22Rv1 (cell line): Measurements from ENCODE around the gene GAN.

Experiments
- H3K27ac ChIP-seq: fragments of 450-650 bp; 2 replicates; pipeline ENCODE4 v1.5.1; 2017
- CTCF ChIP-seq: fragments of 450-650 bp; IDR thresholded peaks from 2 replicates; pipeline ENCODE4 v1.5.1; 2017; ENCODE audit warnings: mild to moderate bottlenecking
- ZFX ChIP-seq: fragments of 450-650 bp; IDR thresholded peaks from 2 replicates; pipeline ENCODE4 v1.6.1; 2017; ENCODE audit warnings: antibody characterized with exemption, borderline replicate concordance

GAN gene

DNA sequence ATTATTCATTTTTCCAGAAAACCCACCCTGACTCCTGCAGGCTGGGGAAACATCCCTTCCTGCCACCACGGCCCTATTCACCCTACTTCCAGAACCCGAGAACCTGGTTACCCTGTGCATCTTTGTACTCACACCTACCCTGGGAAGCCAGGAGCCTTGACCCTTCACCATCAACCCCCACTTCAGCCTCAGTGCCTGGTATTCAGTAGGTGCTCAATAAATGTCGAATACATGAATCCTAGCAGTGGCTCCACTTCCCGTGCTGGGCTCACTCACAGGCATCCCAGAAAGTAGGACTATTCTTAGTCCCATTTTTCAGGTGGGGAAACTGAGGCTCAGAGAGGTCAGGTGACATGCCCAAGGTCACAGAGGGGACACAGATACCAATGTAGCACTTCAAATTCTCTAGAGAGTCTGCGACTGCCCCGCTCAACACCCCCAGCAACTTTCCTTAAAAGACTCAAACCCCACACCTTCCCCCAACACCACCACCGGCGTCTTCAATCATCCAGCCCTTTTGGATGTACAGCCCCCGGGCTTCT lies 93.7 kb downstream of the GAN start:
- H3K27ac ChIP-seq, result no peak overlapping the region
- no peak for TF ChIP-seq ZFX
- no peak for TF ChIP-seq CTCF

DNA sequence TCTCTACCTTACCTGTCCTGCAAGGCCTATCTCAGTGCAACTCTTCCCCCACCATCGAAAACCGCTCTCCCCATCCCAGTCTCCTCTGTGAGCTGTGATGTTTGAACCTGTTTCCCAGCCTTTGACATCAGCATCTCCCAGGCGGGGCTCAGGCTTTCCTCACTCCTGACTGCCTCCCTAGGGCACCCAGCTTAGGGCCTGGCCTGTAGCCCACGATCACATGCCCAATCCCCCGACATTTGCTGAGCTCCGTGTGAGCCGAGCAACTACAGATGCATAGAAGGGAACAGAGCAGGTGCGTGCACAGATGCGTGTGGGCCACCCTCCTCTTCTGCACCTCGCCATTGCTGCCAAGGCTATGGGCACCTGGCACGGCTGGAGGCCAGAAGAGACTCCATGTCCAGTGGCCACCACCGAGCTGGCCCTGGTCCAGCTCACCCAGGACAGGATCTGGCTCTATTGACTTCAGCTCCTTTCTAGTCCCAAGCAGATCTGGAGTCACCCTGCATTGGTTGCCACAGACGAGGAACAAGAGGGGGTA lies 94.3 kb downstream of the GAN start:
- H3K27ac ChIP-seq, result no peak overlapping the region
- no peak for TF ChIP-seq CTCF
- no peak for TF ChIP-seq ZFX

DNA sequence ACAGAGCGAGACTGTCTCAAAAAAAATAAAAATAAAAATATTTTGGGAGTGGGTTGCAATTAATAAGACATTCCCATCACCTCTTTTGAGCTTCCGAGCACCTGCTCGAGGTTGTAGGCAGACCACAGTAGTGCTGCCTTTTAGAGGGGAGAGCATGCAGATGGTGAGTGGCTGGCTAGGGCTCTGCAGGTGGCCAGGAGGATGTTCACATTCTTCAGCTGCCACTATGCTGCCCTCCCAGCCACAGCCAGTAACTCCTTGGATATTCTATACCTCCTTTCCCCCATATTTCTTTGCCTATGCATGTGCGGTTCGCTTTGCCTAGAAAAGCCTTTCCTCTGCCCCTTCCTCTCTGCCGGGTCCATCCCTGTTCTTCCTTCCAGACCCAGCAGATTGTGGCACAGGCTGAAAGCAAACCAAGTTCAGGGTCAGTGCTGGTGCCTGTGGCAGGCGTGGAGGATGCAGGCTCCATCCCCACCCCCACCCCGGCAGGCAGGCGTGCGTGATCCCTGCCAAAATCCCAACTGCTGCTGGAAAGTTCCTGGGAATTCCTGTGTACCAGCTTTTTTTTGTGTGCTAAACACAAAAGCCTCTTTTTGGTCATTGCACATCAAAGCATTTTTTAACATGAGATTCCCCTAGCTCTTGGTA lies 96.0 kb downstream of the GAN start:
- TF ChIP-seq ZFX (no peak), CTCF (no peak)
- H3K27ac ChIP-seq, result no peak overlapping the region

DNA sequence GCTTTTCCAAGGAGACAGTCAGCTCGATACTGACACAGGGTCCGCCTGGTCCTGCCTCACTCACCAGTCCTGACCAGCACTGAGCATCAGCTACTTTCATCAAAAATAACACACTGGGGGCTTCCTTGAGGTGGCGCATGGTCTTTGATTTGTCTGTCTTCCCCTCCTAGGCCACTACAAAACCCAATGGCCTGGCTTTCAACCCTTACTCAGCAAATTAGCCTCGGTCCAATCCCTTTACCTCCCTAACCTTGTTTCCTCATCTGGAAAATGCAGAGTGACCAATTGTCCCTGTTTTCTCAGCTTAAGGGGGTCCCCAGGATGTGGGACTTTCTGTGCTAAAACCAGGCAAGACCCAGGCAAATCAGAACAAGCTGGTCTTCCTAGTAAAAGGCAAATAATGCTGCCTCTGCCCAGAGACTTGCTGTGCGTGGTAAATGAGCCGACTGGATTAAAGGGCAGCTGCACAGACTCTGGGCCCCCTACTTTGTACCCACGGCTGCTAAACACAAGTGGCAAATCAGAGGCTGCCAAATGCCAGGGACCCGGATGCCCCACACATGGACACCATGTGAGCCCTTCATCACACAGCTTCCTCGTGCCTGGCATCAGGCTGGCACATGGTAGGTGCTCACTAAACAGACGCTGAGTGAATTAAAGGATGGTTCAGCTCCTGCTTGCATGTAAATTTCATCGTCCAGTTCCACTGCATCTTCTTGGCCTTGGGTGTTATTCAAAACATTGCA lies 98.7 kb downstream of the GAN start:
- no peak for TF ChIP-seq ZFX

GRCh38 chr16:81415751-81416150 lies 101.0 kb downstream of the GAN start:
- no peak for TF ChIP-seq ZFX
- TF ChIP-seq CTCF, result no peak
- H3K27ac ChIP-seq, result no peak overlapping the region

More for the DNA sequence above, 98.7 kb downstream of the GAN start:
- H3K27ac ChIP-seq, result no peak overlapping the region

- H3K27ac ChIP-seq, result no peak overlapping the region
- TF ChIP-seq ZFX (no peak), CTCF (no peak)
These were observed 102.0 kb downstream of the GAN start for GRCh38 chr16:81416749-81417148.

- H3K27ac ChIP-seq, result no peak overlapping the region
- no peak for TF ChIP-seq ZFX
- no peak for TF ChIP-seq CTCF
These were observed 102.4 kb downstream of the GAN start for GRCh38 chr16:81417210-81417609.
